ENCODE results near the gene USP50. TPM values are rescaled to one million over a fixed set of nuclear protein-coding genes. Genes with fewer than 3 reads are reported as not detected.

USP50 gene
- polyA plus RNA-seq, 1 experiment: not detected

DNA sequence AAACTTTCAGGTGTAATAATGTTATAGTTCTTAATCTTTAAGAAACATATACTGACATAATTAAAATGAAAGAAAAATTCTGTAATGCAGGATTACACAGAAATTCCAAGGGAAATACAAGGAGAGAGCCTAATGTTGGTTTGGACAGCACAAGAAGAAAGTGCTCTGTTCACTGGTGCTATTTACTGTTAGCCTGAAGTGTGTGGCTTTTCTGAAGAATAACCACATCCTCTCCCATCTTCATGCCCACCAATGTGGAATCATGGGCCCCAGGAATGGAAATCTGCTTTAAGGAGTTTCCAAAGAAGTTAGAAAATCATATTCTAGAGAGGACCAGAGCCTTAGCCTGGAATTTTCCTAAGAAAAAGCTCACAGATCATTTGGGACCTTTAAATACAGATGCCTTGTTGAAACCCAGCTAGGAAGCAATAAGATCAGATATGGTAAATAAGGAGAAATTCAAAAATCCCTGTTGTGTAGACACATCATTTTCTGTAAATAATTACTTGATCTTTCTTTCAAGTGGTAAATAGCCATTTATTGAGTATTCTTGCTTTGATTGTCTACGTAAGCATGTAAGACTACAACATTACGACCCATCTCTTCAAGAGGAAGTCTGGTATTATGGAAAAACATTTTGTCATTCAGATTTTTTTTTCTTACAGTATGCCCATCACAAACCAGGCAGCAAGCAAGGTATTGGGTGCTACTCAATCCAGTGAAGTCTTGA lies 10.3 kb upstream of the USP50 start:
- Histone ChIP-seq H3K36me3 (ENCODE audit: control insufficient read depth, insufficient read depth, low read length) (peaks cover 2% of the 10 kb centered on the region; the same call in 1 of the 2 replicates), H3K27me3 (ENCODE audit: control insufficient read depth, insufficient read depth, low read length) (no peaks in the 10 kb centered on the region), H3K4me3 (ENCODE audit: low read depth, low read length) (no peak overlapping the region)
- DNase-seq (ENCODE audit: low read depth): no peak
- CTCF ChIA-PET: interaction anchor here (0.6 kb wide), 1 partner anchor 9 kb away, joined by 4 read pairs; no protein-coding TSS in a partner anchor
- POLR2A ChIA-PET: no interaction called here
- TF ChIP-seq CTCF (IDR thresholded peaks at IDR 0.05; ENCODE audit: insufficient read depth, low read depth, low read length): no peak

DNA sequence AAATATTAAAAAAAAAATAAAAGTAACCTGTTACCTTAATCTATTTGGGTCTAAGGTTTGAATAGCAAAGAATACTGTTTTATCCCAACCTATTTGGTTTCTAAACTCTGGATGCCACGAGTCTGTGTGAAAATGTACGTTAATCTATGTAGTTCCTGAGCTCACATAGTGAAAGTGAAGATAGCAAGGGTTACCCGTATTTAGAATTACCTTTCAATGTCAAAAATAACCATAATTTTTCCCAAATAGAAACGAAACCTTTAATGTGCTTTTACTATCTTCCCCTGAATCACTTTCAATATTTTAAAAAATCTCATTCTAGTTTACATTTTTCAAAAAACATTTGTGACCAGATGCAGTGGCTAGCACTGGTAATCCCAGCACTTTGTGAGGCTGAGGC lies 5.8 kb upstream of the USP50 start:
- Histone ChIP-seq H3K36me3 (ENCODE audit: control insufficient read depth, insufficient read depth, low read length) (no peaks in the 10 kb centered on the region; the same call in 1 of the 2 replicates), H3K27me3 (ENCODE audit: control insufficient read depth, insufficient read depth, low read length) (no peaks in the 10 kb centered on the region), H3K4me3 (ENCODE audit: low read depth, low read length) (no peak overlapping the region)
- DNase-seq (ENCODE audit: low read depth): no peak
- ChIA-PET POLR2A (no interaction called here), CTCF (no interaction called here)
- TF ChIP-seq CTCF (IDR thresholded peaks at IDR 0.05; ENCODE audit: insufficient read depth, low read depth, low read length): no peak

- TF ChIP-seq CTCF (IDR thresholded peaks at IDR 0.05; ENCODE audit: insufficient read depth, low read depth, low read length): no peak
- DNase-seq (ENCODE audit: low read depth): no peak
- POLR2A ChIA-PET: no interaction called here
These were observed 2.9 kb upstream of the USP50 start for GRCh38 chr15:50549326-50549725.

DNA sequence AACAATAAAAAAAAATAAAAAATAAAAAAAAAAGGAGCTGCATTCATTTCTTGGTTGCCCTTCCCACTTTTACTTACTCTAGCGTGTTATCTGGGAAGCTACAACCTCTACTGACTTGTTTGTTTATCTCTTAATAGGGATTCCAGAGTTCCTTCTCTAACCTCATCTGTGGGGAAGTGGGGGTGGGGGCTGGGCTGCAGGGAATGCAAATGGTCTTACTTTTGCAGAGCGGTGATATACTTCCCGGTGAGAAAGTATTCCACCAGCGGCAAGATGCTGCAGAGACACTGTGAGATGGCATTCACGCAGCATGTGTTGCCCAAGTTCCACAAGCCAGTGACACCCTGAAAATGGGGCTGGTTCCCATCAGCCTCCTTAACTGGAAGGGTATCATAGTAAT lies 2.1 kb downstream of the USP50 start:
- POLR2A ChIA-PET: no interaction called here
- H3K36me3 ChIP-seq (ENCODE audit: control insufficient read depth, insufficient read depth, low read length): no peaks in the 10 kb centered on the region
- no peak overlapping the region for H3K4me3 ChIP-seq (ENCODE audit: low read depth, low read length)
- CTCF ChIA-PET: interaction anchor here (0.6 kb wide), 1 partner anchor 370 kb away, joined by 5 read pairs; no protein-coding TSS in a partner anchor
- TF ChIP-seq CTCF (IDR thresholded peaks at IDR 0.05; ENCODE audit: insufficient read depth, low read depth, low read length): no peak
- no peaks in the 10 kb centered on the region for H3K27me3 ChIP-seq (ENCODE audit: control insufficient read depth, insufficient read depth, low read length)
- DNase-seq (ENCODE audit: low read depth): no peak

More at GRCh38 chr15:50549326-50549725, 2.9 kb upstream of the USP50 start:
- CTCF ChIA-PET: no interaction called here
- no peaks in the 10 kb centered on the region for H3K36me3 ChIP-seq (ENCODE audit: control insufficient read depth, insufficient read depth, low read length)
- H3K27me3 ChIP-seq (ENCODE audit: control insufficient read depth, insufficient read depth, low read length): no peaks in the 10 kb centered on the region
- H3K4me3 ChIP-seq (ENCODE audit: low read depth, low read length): no peak overlapping the region

DNA sequence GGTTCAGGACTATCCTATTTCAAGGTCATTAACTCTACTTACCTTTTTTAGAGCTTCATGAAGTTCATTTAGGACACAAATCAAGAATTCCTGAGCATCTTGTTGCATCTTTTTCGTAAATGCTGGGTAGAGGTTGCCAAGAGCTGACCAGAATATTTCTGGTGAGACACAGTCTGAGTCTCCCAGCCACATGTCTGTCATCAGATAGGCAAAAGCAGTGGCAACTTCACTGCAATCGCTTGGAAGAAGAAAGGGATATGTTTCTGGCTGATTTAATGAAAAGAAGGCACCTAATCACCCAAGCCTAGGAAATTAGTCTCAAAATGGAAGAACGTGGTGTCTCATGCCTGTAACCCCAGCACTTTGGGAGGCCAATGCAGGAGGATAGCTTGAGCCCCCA lies 2.9 kb downstream of the USP50 start:
- Histone ChIP-seq H3K36me3 (ENCODE audit: control insufficient read depth, insufficient read depth, low read length) (no peaks in the 10 kb centered on the region), H3K4me3 (ENCODE audit: low read depth, low read length) (no peak overlapping the region), H3K27me3 (ENCODE audit: control insufficient read depth, insufficient read depth, low read length) (no peaks in the 10 kb centered on the region)
- ChIA-PET CTCF (interaction anchor here (0.6 to 0.7 kb wide), 2 partner anchors 13 to 78 kb away, joined by 3 read pairs; no protein-coding TSS in a partner anchor), POLR2A (interaction anchor here (0.5 kb wide), 1 partner anchor 191 kb away, joined by 3 read pairs; no protein-coding TSS in a partner anchor)
- DNase-seq (ENCODE audit: low read depth): no peak
- no peak for TF ChIP-seq CTCF (IDR thresholded peaks at IDR 0.05; ENCODE audit: insufficient read depth, low read depth, low read length)
